ENCODE results near the gene CMTM6.
"Not testable (repeated sequence)": the region's sequence is repeated elsewhere in the genome, so short reads cannot be mapped to it uniquely, and the experiment has no call there.

The CMTM6 gene

GRCh38 chr3:32463415-32463814 is 39.2 kb downstream of the CMTM6 start:
- DNase-seq = not testable (repeated sequence)

- DNase-seq = peak; percentile 22 to 31
These were observed 40.3 kb downstream of the CMTM6 start for GRCh38 chr3:32462191-32462986.

- DNase-seq = not testable (repeated sequence)
These were observed 41.7 kb downstream of the CMTM6 start for GRCh38 chr3:32460817-32461496.

GRCh38 chr3:32460031-32460749 is 42.5 kb downstream of the CMTM6 start:
- DNase-seq = peak; percentile 43 to 55

GRCh38 chr3:32459450-32459849 is 43.2 kb downstream of the CMTM6 start:
- DNase-seq = no peak

GRCh38 chr3:32457971-32458471 is 44.6 kb downstream of the CMTM6 start:
- peak; percentile 55 to 56 for DNase-seq

GRCh38 chr3:32456429-32457130 is 46.1 kb downstream of the CMTM6 start:
- no peak for DNase-seq

GRCh38 chr3:32455609-32456428 is 46.8 kb downstream of the CMTM6 start:
- no peak for DNase-seq

- no peak for DNase-seq
These were observed 47.7 kb downstream of the CMTM6 start for GRCh38 chr3:32454731-32455608.

- DNase-seq = no peak
These were observed 48.5 kb downstream of the CMTM6 start for GRCh38 chr3:32454111-32454510.

- DNase-seq = no peak
These were observed 49.3 kb downstream of the CMTM6 start for GRCh38 chr3:32453346-32453745.

- no peak for DNase-seq
These were observed 50.6 kb downstream of the CMTM6 start for GRCh38 chr3:32452009-32452408.

GRCh38 chr3:32450992-32451659 is 51.5 kb downstream of the CMTM6 start:
- DNase-seq = no peak

GRCh38 chr3:32450426-32450825 is 52.2 kb downstream of the CMTM6 start:
- no peak for DNase-seq

- DNase-seq = no peak
These were observed 53.0 kb downstream of the CMTM6 start for GRCh38 chr3:32449691-32450090.

- no peak for DNase-seq
These were observed 53.8 kb downstream of the CMTM6 start for GRCh38 chr3:32448686-32449474.

- DNase-seq = no peak
These were observed 54.7 kb downstream of the CMTM6 start for GRCh38 chr3:32447865-32448400.

GRCh38 chr3:32443478-32443877 is 59.2 kb downstream of the CMTM6 start:
- no peak for DNase-seq

GRCh38 chr3:32442766-32443165 is 59.9 kb downstream of the CMTM6 start:
- DNase-seq = no peak
